ENCODE measurements around the gene RAB3C.
"Not testable (repeated sequence)": the region's sequence is repeated elsewhere in the genome, so short reads cannot be mapped to it uniquely, and the experiment has no call there.

The RAB3C gene

GRCh38 chr5:58551492-58551891, 31.4 kb upstream of the RAB3C start:
- no peak for TF ChIP-seq CTCF (IDR thresholded peaks at IDR 0.05; ENCODE audit: low read depth, low read length)
- no peak for DNase-seq (ENCODE audit: extremely low read depth, low read depth)

- DNase-seq (ENCODE audit: extremely low read depth, low read depth): not testable (repeated sequence)
Observed at GRCh38 chr5:58557665-58558338, 25.1 kb upstream of the RAB3C start.

GRCh38 chr5:58563016-58563700, 19.7 kb upstream of the RAB3C start:
- DNase-seq (ENCODE audit: extremely low read depth, low read depth): not testable (repeated sequence)

- not testable (repeated sequence) for DNase-seq (ENCODE audit: extremely low read depth, low read depth)
Observed at GRCh38 chr5:58564043-58564832, 18.6 kb upstream of the RAB3C start.

- TF ChIP-seq CTCF (IDR thresholded peaks at IDR 0.05; ENCODE audit: low read depth, low read length): no peak
- DNase-seq (ENCODE audit: extremely low read depth, low read depth): no peak
Observed at GRCh38 chr5:58565033-58565432, 17.8 kb upstream of the RAB3C start.

- TF ChIP-seq CTCF (IDR thresholded peaks at IDR 0.05; ENCODE audit: low read depth, low read length): no peak
- no peak for DNase-seq (ENCODE audit: extremely low read depth, low read depth)
Observed at GRCh38 chr5:58571501-58571900, 11.4 kb upstream of the RAB3C start.

- not testable (repeated sequence) for DNase-seq (ENCODE audit: extremely low read depth, low read depth)
Observed at GRCh38 chr5:58572973-58573372, 9.9 kb upstream of the RAB3C start.

- TF ChIP-seq CTCF (IDR thresholded peaks at IDR 0.05; ENCODE audit: low read depth, low read length): no peak
- no peak for DNase-seq (ENCODE audit: extremely low read depth, low read depth)
Observed at GRCh38 chr5:58579781-58580180, 3.1 kb upstream of the RAB3C start.

GRCh38 chr5:58582019-58582802, 664 bp upstream of the RAB3C start:
- TF ChIP-seq CTCF (IDR thresholded peaks at IDR 0.05; ENCODE audit: low read depth, low read length): no peak
- no peak for DNase-seq (ENCODE audit: extremely low read depth, low read depth)

Data from AG09319 (cell line).